ENCODE data around the gene ENTPD3. TPM values are rescaled to one million over a fixed set of nuclear protein-coding genes. Genes with fewer than 3 reads are reported as not detected.

ENTPD3 gene
- total and polyA plus RNA-seq, 2 of the 13 experiments (the other 11 are each of a cell fraction or from before 2014, with no cell fraction given), result 0.07 TPM; not detected in 1

GRCh38 chr3:40452876-40453730 is 66.1 kb downstream of the ENTPD3 start (continued):
- TF ChIP-seq ZBED4 (CRISPR knock-in tag; IDR thresholded peaks at IDR 0.05; ENCODE audit: borderline replicate concordance) (no peak), RFX3 (CRISPR knock-in tag; IDR thresholded peaks at IDR 0.05) (no peak), ZNF451 (CRISPR knock-in tag; IDR thresholded peaks at IDR 0.05) (peak; percentile 80; the same call in 1 of the 2 replicates), FIP1L1 (IDR thresholded peaks at IDR 0.05; ENCODE audit: borderline replicate concordance, insufficient read depth, low read depth, low read length) (no peak), CAMTA2 (CRISPR knock-in tag; IDR thresholded peaks at IDR 0.05; ENCODE audit: borderline replicate concordance) (no peak; the same call in 1 of the 2 replicates), SPEN (CRISPR knock-in tag; IDR thresholded peaks at IDR 0.05; ENCODE audit: low read depth) (peak; percentile 66), HHEX (CRISPR knock-in tag; IDR thresholded peaks at IDR 0.05) (no peak), TCF7L2 (IDR thresholded peaks at IDR 0.05; ENCODE audit: low read depth, low read length) (no peak), GMEB2 (CRISPR knock-in tag; IDR thresholded peaks at IDR 0.05; ENCODE audit: low read depth) (peak; percentile 63), PHF20 (CRISPR knock-in tag; IDR thresholded peaks at IDR 0.05) (peak; percentile 85), ZFP36L1 (CRISPR knock-in tag; IDR thresholded peaks at IDR 0.05) (no peak), ARNT (IDR thresholded peaks at IDR 0.05) (no peak), TCF12 (IDR thresholded peaks at IDR 0.05) (no peak), TCF12 (CRISPR knock-in tag; IDR thresholded peaks at IDR 0.05) (no peak), SKIL (CRISPR knock-in tag; IDR thresholded peaks at IDR 0.05; ENCODE audit: borderline replicate concordance) (no peak), SIN3A (IDR thresholded peaks at IDR 0.05; ENCODE audit: borderline replicate concordance, low read depth, low read length) (peak; percentile 51; the same call in 1 of the 2 replicates), NR1H2 (CRISPR knock-in tag; IDR thresholded peaks at IDR 0.05; ENCODE audit: borderline replicate concordance, low read depth) (no peak), CENPX (CRISPR knock-in tag; IDR thresholded peaks at IDR 0.05) (no peak), NFKBIZ (CRISPR knock-in tag; IDR thresholded peaks at IDR 0.05) (0 out of 2 replicates have a peak, but pooled peaks have one; percentile 55)
